ENCODE measurements around the gene GNAS-AS1.

Gene GNAS-AS1

DNA sequence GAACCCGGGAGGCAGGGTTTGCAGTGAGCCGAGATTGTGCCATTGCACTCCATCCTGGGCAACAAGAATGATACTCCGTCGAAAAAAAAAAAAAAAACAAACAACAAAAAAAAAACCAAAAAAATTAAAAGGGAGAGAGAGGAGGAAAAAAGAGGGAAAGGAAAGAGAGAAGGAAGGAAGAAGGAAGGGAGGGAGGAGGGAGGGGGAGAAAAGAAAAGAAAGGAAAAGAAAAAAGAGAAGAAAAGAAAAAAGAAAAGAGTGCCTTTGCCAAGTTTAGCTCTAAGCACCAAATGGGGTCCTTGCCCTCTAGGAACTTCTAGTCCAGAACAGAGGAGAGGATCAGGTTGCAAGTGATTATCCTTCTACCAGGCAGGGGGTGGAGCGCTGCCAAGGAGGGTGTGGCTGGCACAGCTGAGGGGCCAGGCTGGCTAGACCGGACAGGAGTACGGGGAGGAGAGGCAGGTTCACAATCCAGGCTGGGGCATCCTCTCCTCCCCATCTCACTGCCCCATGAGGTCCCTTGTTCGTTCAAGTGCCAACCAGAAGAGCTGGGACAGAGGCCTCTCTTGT, 20.9 kb upstream of the GNAS-AS1 start:
- no peak overlapping the region for H3K9ac ChIP-seq (ENCODE audit: low read length)
- H3K27me3 ChIP-seq (replicated peaks; ENCODE audit: control insufficient read depth, insufficient read depth, low read length), result no peaks in the 10 kb centered on the region
- DNase-seq (ENCODE audit: low read depth), result no peak
- no peaks in the 10 kb centered on the region for H3K9me3 ChIP-seq (ENCODE audit: control insufficient read depth, low read length)
- H3K4me3 ChIP-seq (ENCODE audit: low read length), result no peak overlapping the region
- peaks cover 11% of the 10 kb centered on the region for H3K4me1 ChIP-seq (ENCODE audit: control insufficient read depth, insufficient read depth, low read length)
- H3K36me3 ChIP-seq (ENCODE audit: control insufficient read depth, insufficient read depth, low read length, severe bottlenecking), result no peaks in the 10 kb centered on the region

DNA sequence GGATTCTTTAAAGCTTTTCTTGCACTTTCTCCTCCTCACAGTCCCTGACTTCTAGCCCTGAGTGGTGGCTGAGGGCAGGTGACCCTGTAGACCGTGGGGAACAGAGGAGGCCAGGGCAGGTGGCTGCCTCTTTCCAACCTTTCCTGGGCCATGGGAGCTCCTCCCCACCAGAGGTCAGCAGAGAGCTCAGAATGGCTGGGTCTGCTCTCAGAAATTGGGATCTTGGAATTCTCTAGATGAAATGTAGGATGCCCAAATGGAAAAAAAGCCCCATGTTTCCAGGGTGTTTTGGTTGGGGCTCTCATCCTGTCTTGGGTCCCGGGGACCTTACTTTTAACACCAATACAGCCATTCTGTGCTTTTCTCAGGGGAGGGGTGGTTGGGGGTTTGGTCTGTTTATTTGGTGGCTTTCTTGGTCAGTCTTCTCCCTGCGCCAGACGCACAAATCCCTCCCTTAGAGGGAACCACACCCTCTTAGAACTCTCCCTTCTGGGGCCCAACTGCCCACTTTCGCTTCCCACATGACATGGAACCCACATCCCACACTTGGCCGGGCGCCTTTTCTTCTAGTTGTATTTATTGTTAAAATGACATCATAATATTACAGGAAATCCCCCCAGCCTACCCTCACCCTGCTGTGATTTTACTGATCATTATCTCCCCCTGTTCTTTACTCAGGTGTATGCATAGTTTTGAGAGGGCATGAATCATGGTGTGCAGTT, 19.8 kb upstream of the GNAS-AS1 start:
- peak; percentile 87 for DNase-seq (ENCODE audit: low read depth)
- Histone ChIP-seq H3K4me3 (ENCODE audit: low read length) (no peak overlapping the region), H3K36me3 (ENCODE audit: control insufficient read depth, insufficient read depth, low read length, severe bottlenecking) (no peaks in the 10 kb centered on the region), H3K27me3 (replicated peaks; ENCODE audit: control insufficient read depth, insufficient read depth, low read length) (no peaks in the 10 kb centered on the region), H3K9me3 (ENCODE audit: control insufficient read depth, low read length) (no peaks in the 10 kb centered on the region), H3K4me1 (ENCODE audit: control insufficient read depth, insufficient read depth, low read length) (peaks cover 14% of the 10 kb centered on the region), H3K9ac (ENCODE audit: low read length) (no peak overlapping the region)

DNA sequence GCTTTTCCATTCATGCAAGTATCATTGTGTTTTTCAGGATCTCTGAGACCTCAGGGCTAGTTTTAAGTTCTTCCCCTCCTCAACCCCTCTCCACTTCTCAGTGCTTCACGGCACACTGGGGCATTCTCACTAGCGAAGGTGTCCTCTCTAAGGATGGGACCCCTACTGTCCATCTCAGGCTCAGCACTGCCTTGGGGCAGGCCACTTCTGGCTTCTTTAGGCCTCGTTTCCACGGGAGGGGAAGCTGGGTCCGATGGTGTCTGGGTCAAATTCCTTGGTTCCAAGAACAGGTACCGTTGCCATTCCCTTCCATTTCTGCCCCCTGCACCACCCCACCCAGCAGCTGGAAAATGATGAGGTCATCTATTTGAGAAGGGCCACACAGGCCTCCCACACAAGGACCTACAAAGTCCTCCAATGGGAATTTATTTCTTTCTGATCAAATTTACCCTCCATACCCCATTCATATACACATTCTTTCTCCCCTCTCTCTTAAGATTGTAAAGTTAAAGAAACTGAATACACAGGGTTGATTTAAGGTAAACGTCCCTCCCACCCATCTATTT, 19.0 kb upstream of the GNAS-AS1 start:
- Histone ChIP-seq H3K9me3 (ENCODE audit: control insufficient read depth, low read length) (no peaks in the 10 kb centered on the region), H3K4me1 (ENCODE audit: control insufficient read depth, insufficient read depth, low read length) (peaks cover 14% of the 10 kb centered on the region), H3K4me3 (ENCODE audit: low read length) (no peak overlapping the region), H3K36me3 (ENCODE audit: control insufficient read depth, insufficient read depth, low read length, severe bottlenecking) (no peaks in the 10 kb centered on the region), H3K9ac (ENCODE audit: low read length) (no peak overlapping the region), H3K27me3 (replicated peaks; ENCODE audit: control insufficient read depth, insufficient read depth, low read length) (no peaks in the 10 kb centered on the region)
- no peak for DNase-seq (ENCODE audit: low read depth)

DNA sequence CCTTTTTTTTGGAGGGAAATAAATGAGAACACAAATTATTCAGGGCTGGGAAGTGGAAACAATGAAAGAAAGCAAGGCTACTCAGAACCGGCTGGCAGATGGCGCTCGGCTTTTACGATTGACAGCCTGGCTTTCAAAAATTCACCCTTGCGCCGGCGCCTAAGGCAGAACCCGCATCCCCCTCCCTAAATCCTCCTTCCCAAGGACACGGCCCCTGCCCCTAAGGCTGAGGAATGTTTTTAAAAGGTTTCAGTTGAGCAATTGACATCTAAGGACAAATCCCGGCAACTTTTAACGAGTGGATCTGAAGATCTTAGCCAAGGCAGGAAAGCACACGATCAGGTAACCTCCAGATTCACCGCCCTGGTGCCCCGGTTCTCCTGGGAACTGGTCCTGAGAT, 18.1 kb upstream of the GNAS-AS1 start:
- Histone ChIP-seq H3K9me3 (ENCODE audit: control insufficient read depth, low read length) (no peaks in the 10 kb centered on the region), H3K4me1 (ENCODE audit: control insufficient read depth, insufficient read depth, low read length) (peaks cover 14% of the 10 kb centered on the region), H3K9ac (ENCODE audit: low read length) (no peak overlapping the region), H3K36me3 (ENCODE audit: control insufficient read depth, insufficient read depth, low read length, severe bottlenecking) (no peaks in the 10 kb centered on the region), H3K4me3 (ENCODE audit: low read length) (no peak overlapping the region), H3K27me3 (replicated peaks; ENCODE audit: control insufficient read depth, insufficient read depth, low read length) (no peaks in the 10 kb centered on the region)
- peak; percentile 78 for DNase-seq (ENCODE audit: low read depth)

DNA sequence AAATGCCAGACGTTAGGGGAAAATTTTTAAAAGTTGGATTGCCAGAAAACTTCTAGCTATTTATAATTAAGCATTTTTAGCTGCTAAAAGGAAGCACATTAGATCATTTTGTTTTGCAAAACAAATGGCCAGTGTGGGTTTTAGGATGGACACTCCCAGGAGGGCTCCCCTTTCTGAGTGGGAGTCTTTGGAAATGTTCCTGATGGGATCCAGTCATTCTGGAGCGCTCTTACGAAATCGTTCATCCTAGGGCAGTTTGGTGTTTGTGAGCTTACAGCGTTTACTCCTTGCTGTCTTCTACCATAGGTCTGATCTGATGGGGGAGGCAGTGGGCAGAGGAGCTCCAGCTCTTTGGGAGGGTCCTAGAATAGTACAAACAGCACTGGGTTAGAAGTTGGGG, 16.5 kb upstream of the GNAS-AS1 start:
- H3K4me3 ChIP-seq (ENCODE audit: low read length), result no peak overlapping the region
- H3K27me3 ChIP-seq (replicated peaks; ENCODE audit: control insufficient read depth, insufficient read depth, low read length), result no peaks in the 10 kb centered on the region
- H3K4me1 ChIP-seq (ENCODE audit: control insufficient read depth, insufficient read depth, low read length), result peaks cover 14% of the 10 kb centered on the region
- no peaks in the 10 kb centered on the region for H3K36me3 ChIP-seq (ENCODE audit: control insufficient read depth, insufficient read depth, low read length, severe bottlenecking)
- H3K9ac ChIP-seq (ENCODE audit: low read length), result no peak overlapping the region
- no peaks in the 10 kb centered on the region for H3K9me3 ChIP-seq (ENCODE audit: control insufficient read depth, low read length)
- DNase-seq (ENCODE audit: low read depth), result peak; percentile 64

DNA sequence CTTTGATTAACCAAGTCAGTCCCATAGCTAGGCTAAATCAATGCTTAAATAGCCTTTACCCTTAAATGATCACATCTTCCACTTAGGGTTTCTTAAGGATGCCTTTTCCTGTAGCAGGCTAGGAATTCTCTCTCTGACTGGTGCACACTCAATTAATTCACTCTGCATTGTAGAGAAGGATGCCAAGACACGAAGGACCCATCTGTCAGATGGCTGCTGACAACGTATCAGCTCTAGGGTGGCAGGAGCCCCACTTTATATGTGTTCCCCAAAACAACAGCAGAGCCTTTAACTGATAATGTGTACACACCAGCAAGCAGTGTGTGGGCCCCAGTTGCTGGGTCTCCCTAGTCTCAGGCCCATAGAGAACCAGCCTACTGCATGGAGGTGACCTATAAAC, 15.1 kb upstream of the GNAS-AS1 start:
- Histone ChIP-seq H3K9me3 (ENCODE audit: control insufficient read depth, low read length) (no peaks in the 10 kb centered on the region), H3K27me3 (replicated peaks; ENCODE audit: control insufficient read depth, insufficient read depth, low read length) (peaks cover 6% of the 10 kb centered on the region), H3K9ac (ENCODE audit: low read length) (no peak overlapping the region), H3K36me3 (ENCODE audit: control insufficient read depth, insufficient read depth, low read length, severe bottlenecking) (no peaks in the 10 kb centered on the region), H3K4me3 (ENCODE audit: low read length) (no peak overlapping the region), H3K4me1 (ENCODE audit: control insufficient read depth, insufficient read depth, low read length) (peaks cover 14% of the 10 kb centered on the region)
- DNase-seq (ENCODE audit: low read depth), result no peak

DNA sequence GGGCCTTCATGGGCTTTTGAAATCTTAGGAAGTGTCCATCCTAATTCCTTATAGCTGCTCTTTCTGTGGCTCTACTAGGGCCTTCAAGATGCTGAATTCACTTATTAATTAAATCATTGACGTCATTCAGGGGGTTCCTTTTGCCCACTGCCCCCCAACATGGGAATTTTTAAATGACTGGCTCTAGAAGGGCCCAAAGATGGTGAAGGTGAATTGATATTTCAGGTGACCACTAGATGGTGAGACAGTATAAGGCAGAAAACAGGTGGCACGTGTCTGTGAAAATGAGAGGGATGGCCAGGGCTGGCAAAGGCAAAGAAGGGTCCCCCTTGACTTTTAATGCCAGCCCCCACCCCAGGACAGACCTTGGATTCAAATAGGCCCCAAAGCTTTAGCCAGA, 13.6 kb upstream of the GNAS-AS1 start:
- peaks cover 14% of the 10 kb centered on the region for H3K4me1 ChIP-seq (ENCODE audit: control insufficient read depth, insufficient read depth, low read length)
- peaks cover 9% of the 10 kb centered on the region for H3K27me3 ChIP-seq (replicated peaks; ENCODE audit: control insufficient read depth, insufficient read depth, low read length)
- no peak for DNase-seq (ENCODE audit: low read depth)
- H3K9ac ChIP-seq (ENCODE audit: low read length), result no peak overlapping the region
- H3K4me3 ChIP-seq (ENCODE audit: low read length), result no peak overlapping the region
- H3K9me3 ChIP-seq (ENCODE audit: control insufficient read depth, low read length), result no peaks in the 10 kb centered on the region
- no peaks in the 10 kb centered on the region for H3K36me3 ChIP-seq (ENCODE audit: control insufficient read depth, insufficient read depth, low read length, severe bottlenecking)

DNA sequence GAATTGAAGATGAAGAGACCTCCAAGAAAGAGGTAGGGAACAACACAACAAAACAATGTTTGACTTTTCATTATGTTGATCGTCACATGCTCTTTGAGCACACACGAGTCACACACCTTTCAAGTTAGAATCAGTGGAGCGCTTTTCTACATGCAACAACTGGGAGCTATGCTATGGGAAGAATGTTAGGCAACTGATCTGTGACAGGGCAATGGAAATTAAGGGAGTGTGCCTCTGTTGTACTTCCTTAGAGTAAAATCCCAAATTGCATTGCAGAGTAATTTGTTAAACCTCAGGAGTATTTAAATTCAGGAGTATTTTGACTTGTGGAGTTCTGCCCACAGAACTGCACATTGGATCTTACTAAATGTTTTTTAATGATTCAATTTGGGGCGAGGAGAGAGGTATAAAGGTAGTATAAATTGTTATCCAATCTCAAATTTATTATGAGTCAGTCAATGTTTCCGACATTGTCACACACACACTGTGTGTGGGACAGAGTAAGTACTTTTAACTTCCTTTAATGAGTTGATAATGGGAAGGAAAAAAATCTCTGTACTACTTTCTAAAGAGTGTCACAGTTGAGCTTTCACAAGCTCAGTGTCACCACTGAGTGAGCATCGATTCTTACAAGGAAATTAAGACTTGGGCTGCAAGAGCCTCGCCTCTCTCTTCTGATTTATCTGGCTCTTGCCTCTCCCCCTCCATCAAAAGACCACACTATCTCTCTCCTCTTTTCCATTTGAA, 12.5 kb upstream of the GNAS-AS1 start:
- Histone ChIP-seq H3K9ac (ENCODE audit: low read length) (no peak overlapping the region), H3K4me3 (ENCODE audit: low read length) (no peak overlapping the region), H3K36me3 (ENCODE audit: control insufficient read depth, insufficient read depth, low read length, severe bottlenecking) (no peaks in the 10 kb centered on the region), H3K9me3 (ENCODE audit: control insufficient read depth, low read length) (no peaks in the 10 kb centered on the region), H3K27me3 (replicated peaks; ENCODE audit: control insufficient read depth, insufficient read depth, low read length) (peaks cover 13% of the 10 kb centered on the region), H3K4me1 (ENCODE audit: control insufficient read depth, insufficient read depth, low read length) (peaks cover 14% of the 10 kb centered on the region)
- no peak for DNase-seq (ENCODE audit: low read depth)

DNA sequence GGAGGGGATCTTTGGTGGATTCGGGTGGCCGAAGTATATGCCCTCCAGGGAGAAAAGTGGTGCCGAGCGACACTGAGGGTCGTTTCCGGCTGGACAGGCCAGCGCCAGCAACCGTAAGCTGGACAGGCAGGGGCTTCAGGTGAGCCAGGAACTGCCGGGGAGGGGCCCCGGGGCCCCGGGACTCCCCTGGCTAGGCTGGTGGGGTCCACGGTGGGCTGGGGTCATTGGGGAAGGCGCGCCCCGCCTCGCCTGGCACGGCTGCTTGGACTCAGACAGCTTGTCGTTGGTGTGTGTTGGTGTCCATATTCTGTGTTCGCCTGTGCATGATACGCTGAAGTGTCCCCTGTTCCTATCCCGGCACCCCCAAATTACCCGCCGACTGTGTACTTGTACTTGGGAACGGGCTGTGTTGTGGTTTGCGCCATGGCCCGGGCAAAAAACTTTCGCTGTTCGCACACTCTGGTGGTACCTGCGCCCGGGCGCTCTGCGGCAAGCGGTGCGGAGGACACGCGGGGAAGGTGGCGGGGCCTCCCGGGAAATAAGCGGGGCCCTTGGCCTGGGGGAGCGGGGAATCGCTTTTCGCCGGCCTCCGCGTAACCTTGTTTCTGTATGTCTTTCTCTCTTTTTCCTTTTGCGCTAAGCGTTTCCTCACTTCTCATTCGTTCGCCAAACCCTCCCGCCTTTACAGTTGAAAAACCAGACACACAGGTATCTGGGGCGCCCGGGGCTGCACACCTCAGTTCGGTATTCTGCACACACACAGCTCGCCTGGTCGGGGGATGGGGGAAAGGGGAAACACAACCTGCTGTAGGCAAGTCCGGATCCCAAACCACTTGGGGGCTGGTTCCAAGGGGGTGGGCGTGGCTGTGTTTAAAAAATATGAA, 5.0 kb upstream of the GNAS-AS1 start:
- H3K36me3 ChIP-seq (ENCODE audit: control insufficient read depth, insufficient read depth, low read length, severe bottlenecking), result no peaks in the 10 kb centered on the region
- no peak for DNase-seq (ENCODE audit: low read depth)
- peaks cover 10% of the 10 kb centered on the region for H3K4me1 ChIP-seq (ENCODE audit: control insufficient read depth, insufficient read depth, low read length)
- peaks cover 37% of the 10 kb centered on the region for H3K27me3 ChIP-seq (replicated peaks; ENCODE audit: control insufficient read depth, insufficient read depth, low read length)
- H3K9me3 ChIP-seq (ENCODE audit: control insufficient read depth, low read length), result no peaks in the 10 kb centered on the region
- no peak overlapping the region for H3K4me3 ChIP-seq (ENCODE audit: low read length)
- no peak overlapping the region for H3K9ac ChIP-seq (ENCODE audit: low read length)

DNA sequence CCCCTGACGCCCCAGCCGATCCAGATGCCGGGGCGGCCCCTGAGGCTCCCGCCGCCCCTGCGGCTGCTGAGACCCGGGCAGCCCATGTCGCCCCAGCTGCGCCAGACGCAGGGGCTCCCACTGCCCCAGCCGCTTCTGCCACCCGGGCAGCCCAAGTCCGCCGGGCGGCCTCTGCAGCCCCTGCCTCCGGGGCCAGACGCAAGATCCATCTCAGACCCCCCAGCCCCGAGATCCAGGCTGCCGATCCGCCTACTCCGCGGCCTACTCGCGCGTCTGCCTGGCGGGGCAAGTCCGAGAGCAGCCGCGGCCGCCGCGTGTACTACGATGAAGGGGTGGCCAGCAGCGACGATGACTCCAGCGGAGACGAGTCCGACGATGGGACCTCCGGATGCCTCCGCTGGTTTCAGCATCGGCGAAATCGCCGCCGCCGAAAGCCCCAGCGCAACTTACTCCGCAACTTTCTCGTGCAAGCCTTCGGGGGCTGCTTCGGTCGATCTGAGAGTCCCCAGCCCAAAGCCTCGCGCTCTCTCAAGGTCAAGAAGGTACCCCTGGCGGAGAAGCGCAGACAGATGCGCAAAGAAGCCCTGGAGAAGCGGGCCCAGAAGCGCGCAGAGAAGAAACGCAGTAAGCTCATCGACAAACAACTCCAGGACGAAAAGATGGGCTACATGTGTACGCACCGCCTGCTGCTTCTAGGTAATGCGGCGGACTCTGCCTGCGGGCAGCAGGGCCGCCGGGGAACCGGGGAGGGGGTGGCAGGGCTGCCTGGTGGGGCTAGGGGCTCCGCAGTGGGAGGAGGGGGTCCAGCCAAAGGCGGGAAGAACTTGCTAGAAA, 4.2 kb upstream of the GNAS-AS1 start:
- peaks cover 16% of the 10 kb centered on the region for H3K4me1 ChIP-seq (ENCODE audit: control insufficient read depth, insufficient read depth, low read length)
- peaks cover 36% of the 10 kb centered on the region for H3K27me3 ChIP-seq (replicated peaks; ENCODE audit: control insufficient read depth, insufficient read depth, low read length)
- H3K36me3 ChIP-seq (ENCODE audit: control insufficient read depth, insufficient read depth, low read length, severe bottlenecking), result no peaks in the 10 kb centered on the region
- no peak overlapping the region for H3K9ac ChIP-seq (ENCODE audit: low read length)
- peak overlapping the region; percentile 15 for H3K4me3 ChIP-seq (ENCODE audit: low read length)
- no peak for DNase-seq (ENCODE audit: low read depth)
- H3K9me3 ChIP-seq (ENCODE audit: control insufficient read depth, low read length), result no peaks in the 10 kb centered on the region
